ENCODE results near the gene BTNL3.

DNA sequence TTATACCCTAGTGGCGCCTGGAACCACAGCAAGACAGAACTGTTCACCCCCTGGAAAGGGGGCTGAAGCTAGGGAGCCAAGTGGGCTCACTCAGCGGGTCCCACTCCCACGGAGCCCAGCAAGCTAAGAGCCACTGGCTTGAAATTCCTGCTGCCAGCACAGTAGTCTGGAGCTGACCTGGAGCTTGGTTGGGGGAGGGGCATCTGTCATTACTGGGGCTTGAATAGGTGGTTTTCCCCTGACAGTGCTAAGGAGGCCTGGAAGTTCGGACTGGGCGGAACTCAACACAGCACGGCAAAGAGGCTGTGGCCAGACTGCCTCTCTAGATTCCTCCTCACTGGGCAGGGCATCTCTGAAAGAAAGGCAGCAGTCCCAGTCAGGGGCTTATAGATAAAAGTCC is 19.5 kb downstream of the BTNL3 start:
- TF ChIP-seq, protein P1, sequence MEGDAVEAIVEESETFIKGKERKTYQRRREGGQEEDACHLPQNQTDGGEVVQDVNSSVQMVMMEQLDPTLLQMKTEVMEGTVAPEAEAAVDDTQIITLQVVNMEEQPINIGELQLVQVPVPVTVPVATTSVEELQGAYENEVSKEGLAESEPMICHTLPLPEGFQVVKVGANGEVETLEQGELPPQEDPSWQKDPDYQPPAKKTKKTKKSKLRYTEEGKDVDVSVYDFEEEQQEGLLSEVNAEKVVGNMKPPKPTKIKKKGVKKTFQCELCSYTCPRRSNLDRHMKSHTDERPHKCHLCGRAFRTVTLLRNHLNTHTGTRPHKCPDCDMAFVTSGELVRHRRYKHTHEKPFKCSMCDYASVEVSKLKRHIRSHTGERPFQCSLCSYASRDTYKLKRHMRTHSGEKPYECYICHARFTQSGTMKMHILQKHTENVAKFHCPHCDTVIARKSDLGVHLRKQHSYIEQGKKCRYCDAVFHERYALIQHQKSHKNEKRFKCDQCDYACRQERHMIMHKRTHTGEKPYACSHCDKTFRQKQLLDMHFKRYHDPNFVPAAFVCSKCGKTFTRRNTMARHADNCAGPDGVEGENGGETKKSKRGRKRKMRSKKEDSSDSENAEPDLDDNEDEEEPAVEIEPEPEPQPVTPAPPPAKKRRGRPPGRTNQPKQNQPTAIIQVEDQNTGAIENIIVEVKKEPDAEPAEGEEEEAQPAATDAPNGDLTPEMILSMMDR (IDR thresholded peaks at IDR 0.05), result no peak
- no peak for TF ChIP-seq POLR2A (IDR thresholded peaks at IDR 0.05)
